Transverse colon (tissue), 4 donors: ENCODE results near the gene C2CD3. TPM values are rescaled to one million over a fixed set of nuclear protein-coding genes. Genes with fewer than 3 reads are reported as not detected.
"Not testable (repeated sequence)": the region's sequence is repeated elsewhere in the genome, so short reads cannot be mapped to it uniquely, and the experiment has no call there.

Source experiments
- DNase-seq: peaks from one replicate; pipeline ENCODE4 v3.0.0-alpha.2; 2019
- H3K27ac ChIP-seq, 4 donors: fragments of 200-600 bp; sonication (generic); 2 replicates each; pipeline ENCODE4 v1.5.1; 2016 to 2018; ENCODE audit warnings: inconsistent platforms in 4 of 4
- H3K27me3 ChIP-seq: fragments of 200-600 bp; sonication (generic); 2 replicates; pipeline ENCODE4 v1.5.1; 2017; ENCODE audit warnings: inconsistent platforms
- H3K36me3 ChIP-seq, 4 donors: fragments of 200-600 bp; sonication (generic); 2 replicates each; pipeline ENCODE4 v1.5.1; 2017 to 2019; ENCODE audit warnings: inconsistent platforms in 4 of 4
- H3K4me1 ChIP-seq, 4 donors: fragments of 200-600 bp; sonication (generic); 2 replicates each; pipeline ENCODE4 v1.5.1; 2017 to 2020; ENCODE audit warnings: inconsistent platforms in 4 of 4
- H3K4me3 ChIP-seq, 4 donors: fragments of 200-600 bp; sonication (generic); 1 replicate in 1 of 4; 2 replicates in 3 of 4; pipeline versions ENCODE4 v1.5.1 to v1.6.1; 2017 to 2019; ENCODE audit warnings: inconsistent platforms in 4 of 4
- H3K9me3 ChIP-seq, 2 donors: fragments of 200-600 bp; sonication (generic); 2 replicates each; pipeline ENCODE4 v1.5.1; 2017 to 2019; ENCODE audit warnings: inconsistent platforms in 2 of 2
- EP300 ChIP-seq: sonication (generic); formaldehyde crosslinking; IDR thresholded peaks from one replicate; pipeline ENCODE4 v1.6.1; 2017; ENCODE audit warnings: antibody characterized with exemption, low read depth
- POLR2A ChIP-seq: fragments of 450-650 bp; IDR thresholded peaks from one replicate; pipeline ENCODE4 v1.6.1; 2016; ENCODE audit warnings: antibody characterized with exemption, mild to moderate bottlenecking, moderate library complexity
- POLR2AphosphoS5 ChIP-seq, 3 donors: sonication (generic); formaldehyde crosslinking; IDR thresholded peaks; one replicate each; pipeline ENCODE4 v1.6.1; 2016; ENCODE audit warnings: antibody characterized with exemption in 3 of 3
- WGBS, 2 donors: methylation state at CpG; one replicate each; pipeline ENCODE4 v1.1.5; 2018; ENCODE audit warnings: low coverage in 1 of 2; 5-methylcytosine and 5-hydroxymethylcytosine counted together
- in situ Hi-C, 4 donors: fragments of 200-750 bp; cut with MboI; loops; one replicate each; pipeline versions ENCODE4 v1.15.0 to v1.15.1; 2017; ENCODE audit warnings: low sequenced_read_pairs in 3 of 4, low pct_ligation_motif_present in 1 of 4, low pct_unique_long_range_greater_than_20kb in 1 of 4
- intact Hi-C: fragments of 100-400 bp; cut with DNase I; formaldehyde crosslinking; loops from one replicate; pipeline ENCODE4 v1.15.1; 2023; ENCODE audit warnings: low total_unique reads
- total RNA-seq, 4 donors: library from RNA; depleted of rRNA; stranded (reverse); fragments of >200 nt; gene quantifications; one replicate each; pipeline ENCODE4 v1.1.0, GENCODE V29; 2016
- TF ChIP-seq, protein P1 (sequence below), 5 experiments: fragments of 200-600 bp in 3 of 5; fragments of 450-650 bp in 2 of 5; sonication (generic) in 3 of 5; IDR thresholded peaks; 1 replicate in 2 of 5; 2 replicates in 3 of 5; pipeline ENCODE4 v1.5.1; 2016 to 2017; ENCODE audit warnings: antibody characterized with exemption in 5 of 5, inconsistent platforms in 3 of 5, mild to moderate bottlenecking in 2 of 5, moderate library complexity in 1 of 5

C2CD3 gene
- total RNA-seq, 4 donors from 2014 or later = 22.2 to 52.5 (median 37.4) TPM

DNA sequence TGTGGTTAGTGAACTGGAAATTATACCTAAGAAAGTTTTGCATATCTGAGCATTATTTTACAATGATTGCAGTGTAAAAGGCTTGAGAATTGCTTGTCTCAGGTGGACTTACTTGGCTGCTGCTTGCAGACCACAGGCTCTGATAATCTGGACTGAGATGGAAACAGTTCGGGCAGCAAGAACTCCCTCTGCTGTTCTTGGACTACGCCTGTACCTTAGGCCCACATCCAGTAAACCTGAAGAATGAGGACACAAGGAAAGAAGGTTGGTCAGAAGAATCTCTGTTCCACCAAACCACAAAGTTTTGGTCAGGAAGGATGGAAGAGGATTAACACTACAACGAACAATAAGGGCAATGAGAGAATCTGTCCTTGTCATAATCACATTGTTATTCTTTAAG lies 80.1 kb downstream of the C2CD3 start:
- intact Hi-C loops (no loop called here), in situ Hi-C loops (loop anchor here in 1 of 4 donors (25.0 kb wide), 1 partner anchor 128 kb away; the partner anchor contains the start of gene DNAJB13)
- no peak overlapping the region for H3K27ac ChIP-seq
- no peaks in the 10 kb centered on the region for H3K9me3 ChIP-seq
- H3K27me3 ChIP-seq = no peaks in the 10 kb centered on the region
- TF ChIP-seq POLR2AphosphoS5 (IDR thresholded peaks at IDR 0.05) = no peak
- TF ChIP-seq, protein P1, sequence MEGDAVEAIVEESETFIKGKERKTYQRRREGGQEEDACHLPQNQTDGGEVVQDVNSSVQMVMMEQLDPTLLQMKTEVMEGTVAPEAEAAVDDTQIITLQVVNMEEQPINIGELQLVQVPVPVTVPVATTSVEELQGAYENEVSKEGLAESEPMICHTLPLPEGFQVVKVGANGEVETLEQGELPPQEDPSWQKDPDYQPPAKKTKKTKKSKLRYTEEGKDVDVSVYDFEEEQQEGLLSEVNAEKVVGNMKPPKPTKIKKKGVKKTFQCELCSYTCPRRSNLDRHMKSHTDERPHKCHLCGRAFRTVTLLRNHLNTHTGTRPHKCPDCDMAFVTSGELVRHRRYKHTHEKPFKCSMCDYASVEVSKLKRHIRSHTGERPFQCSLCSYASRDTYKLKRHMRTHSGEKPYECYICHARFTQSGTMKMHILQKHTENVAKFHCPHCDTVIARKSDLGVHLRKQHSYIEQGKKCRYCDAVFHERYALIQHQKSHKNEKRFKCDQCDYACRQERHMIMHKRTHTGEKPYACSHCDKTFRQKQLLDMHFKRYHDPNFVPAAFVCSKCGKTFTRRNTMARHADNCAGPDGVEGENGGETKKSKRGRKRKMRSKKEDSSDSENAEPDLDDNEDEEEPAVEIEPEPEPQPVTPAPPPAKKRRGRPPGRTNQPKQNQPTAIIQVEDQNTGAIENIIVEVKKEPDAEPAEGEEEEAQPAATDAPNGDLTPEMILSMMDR (IDR thresholded peaks at IDR 0.05) = no peak
- no peak for TF ChIP-seq EP300
- H3K36me3 ChIP-seq = peaks cover 0 to 57% (median 16%) of the 10 kb centered on the region in 4 donors
- DNase-seq = no peak
- H3K4me3 ChIP-seq = no peak overlapping the region
- H3K4me1 ChIP-seq = no peaks in the 10 kb centered on the region
- WGBS, 2 donors = 73 to 86% methylated on average over 3 of the region's 3 CpGs

DNA sequence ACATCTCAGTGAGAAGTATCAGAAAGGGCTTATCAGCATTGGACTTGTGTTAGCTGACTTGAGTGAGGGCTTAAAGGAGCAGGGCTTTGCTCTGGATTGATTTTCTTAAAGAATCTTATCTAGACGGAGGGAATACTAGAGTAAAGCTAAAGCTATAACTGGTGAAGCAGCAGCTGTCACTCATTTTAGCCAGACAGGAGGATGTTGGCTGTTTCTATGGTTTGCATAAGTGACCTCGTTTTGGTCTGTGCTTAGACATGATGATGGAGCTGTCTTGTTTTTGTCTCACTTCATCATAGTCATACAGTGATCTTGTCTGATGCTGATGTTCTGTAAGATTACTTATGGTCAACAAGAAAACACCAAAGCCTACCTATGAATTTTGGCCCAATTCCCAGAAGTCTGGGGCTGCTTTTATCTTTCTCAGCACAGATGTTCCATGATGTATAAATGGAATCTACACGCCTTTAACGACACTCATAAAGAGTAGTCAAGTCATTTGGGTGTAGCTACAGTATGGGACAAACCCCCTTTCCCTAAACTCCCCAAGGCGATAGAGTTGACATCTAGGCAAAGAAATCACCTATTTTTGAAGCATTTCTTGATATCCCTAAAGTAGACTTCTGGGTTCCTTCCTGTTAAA lies 84.4 kb downstream of the C2CD3 start:
- H3K4me1 ChIP-seq = no peaks in the 10 kb centered on the region
- no peak overlapping the region for H3K4me3 ChIP-seq
- intact Hi-C loops (no loop called here), in situ Hi-C loops (loop anchor here in 1 of 4 donors (25.0 kb wide), 1 partner anchor 124 kb away; the partner anchor contains the start of gene DNAJB13)
- 67 to 70% methylated on average over 1 to 5 of the region's 5 CpGs for WGBS, 2 donors
- H3K36me3 ChIP-seq = peaks cover 0 to 40% (median 5%) of the 10 kb centered on the region in 4 donors
- H3K9me3 ChIP-seq = peaks cover 0 to 5% of the 10 kb centered on the region in 2 donors
- H3K27ac ChIP-seq = no peak overlapping the region
- no peak for DNase-seq
- no peaks in the 10 kb centered on the region for H3K27me3 ChIP-seq
- TF ChIP-seq, protein P1 (IDR thresholded peaks at IDR 0.05) = no peak
- TF ChIP-seq POLR2AphosphoS5 (IDR thresholded peaks at IDR 0.05) = no peak
- no peak for TF ChIP-seq EP300
- no peak for TF ChIP-seq POLR2A

DNA sequence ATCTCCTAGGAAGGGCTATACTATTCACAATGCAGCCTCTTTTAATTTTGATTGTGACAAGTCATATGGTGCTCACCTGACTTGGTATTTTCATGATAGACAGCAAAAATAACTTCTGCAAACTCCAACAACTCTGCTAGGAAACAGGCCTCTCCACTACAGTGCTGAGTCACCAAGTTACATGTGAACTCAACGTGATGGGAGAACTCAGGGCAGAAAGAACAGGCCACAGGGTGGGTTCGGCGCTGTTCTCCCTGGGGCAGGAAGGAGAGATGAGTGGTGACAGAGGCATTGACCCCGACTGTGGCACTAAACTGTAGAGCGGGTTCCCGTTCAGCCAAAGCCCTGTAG lies 85.3 kb downstream of the C2CD3 start:
- 80% methylated on average over 3 to 6 of the region's 6 CpGs for WGBS, 2 donors
- Histone ChIP-seq H3K9me3 (peaks cover 0 to 5% of the 10 kb centered on the region in 2 donors), H3K4me3 (no peak overlapping the region), H3K27me3 (no peaks in the 10 kb centered on the region), H3K4me1 (no peaks in the 10 kb centered on the region), H3K36me3 (peaks cover 0 to 36% (median 5%) of the 10 kb centered on the region in 4 donors), H3K27ac (no peak overlapping the region)
- intact Hi-C loops (no loop called here), in situ Hi-C loops (loop anchor here in 1 of 4 donors (25.0 kb wide), 1 partner anchor 123 kb away; the partner anchor contains the start of gene DNAJB13)
- TF ChIP-seq POLR2A (no peak), POLR2AphosphoS5 (IDR thresholded peaks at IDR 0.05) (no peak), EP300 (no peak)
- TF ChIP-seq, protein P1 (IDR thresholded peaks at IDR 0.05) = no peak
- DNase-seq = no peak

DNA sequence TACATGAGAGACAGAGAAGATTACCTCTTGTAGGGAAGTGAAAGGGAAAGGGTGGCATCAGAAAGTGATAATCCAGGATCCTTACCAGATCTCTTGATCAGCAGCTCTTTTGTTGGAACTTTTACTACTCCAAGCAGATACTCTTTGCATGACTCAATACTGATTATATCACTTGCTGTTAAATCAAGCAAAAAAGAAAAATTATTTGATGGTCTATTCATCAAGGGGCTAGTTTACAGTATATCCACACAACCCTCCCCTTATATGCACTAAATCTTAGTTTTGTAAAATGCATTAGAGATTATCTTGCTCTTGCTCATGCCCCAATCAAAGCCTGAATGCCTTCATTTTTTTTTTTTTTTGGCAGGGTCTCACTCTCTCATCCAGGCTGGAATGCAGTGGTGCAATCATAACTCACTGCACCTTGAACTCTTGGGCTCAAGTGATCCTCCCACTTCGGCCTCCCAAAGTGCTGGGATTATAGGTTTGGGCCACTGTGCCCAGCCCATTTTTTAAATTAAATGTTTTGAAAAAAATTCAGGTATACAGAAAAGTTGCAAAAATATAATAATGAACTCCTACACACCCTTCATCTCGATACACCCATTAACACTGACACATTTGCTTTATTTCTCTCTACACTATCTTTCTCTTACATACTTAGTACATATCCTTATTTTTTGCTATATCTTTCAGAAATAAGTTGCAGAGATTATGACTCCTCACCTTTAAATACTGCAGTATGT lies 85.8 kb downstream of the C2CD3 start:
- Histone ChIP-seq H3K27me3 (no peaks in the 10 kb centered on the region), H3K27ac (no peak overlapping the region), H3K9me3 (peaks cover 0 to 5% of the 10 kb centered on the region in 2 donors), H3K36me3 (peaks cover 0 to 31% (median 4%) of the 10 kb centered on the region in 4 donors), H3K4me1 (no peaks in the 10 kb centered on the region), H3K4me3 (no peak overlapping the region)
- TF ChIP-seq, protein P1 (IDR thresholded peaks at IDR 0.05) = no peak
- TF ChIP-seq EP300 (no peak), POLR2AphosphoS5 (IDR thresholded peaks at IDR 0.05) (no peak), POLR2A (no peak)
- DNase-seq = no peak
- 93 to 96% methylated on average over 2 of the region's 2 CpGs for WGBS, 2 donors
- intact Hi-C loops = no loop called here
- in situ Hi-C loops = loop anchor here in 1 of 4 donors (25.0 kb wide), 1 partner anchor 123 kb away; the partner anchor contains the start of gene DNAJB13

DNA sequence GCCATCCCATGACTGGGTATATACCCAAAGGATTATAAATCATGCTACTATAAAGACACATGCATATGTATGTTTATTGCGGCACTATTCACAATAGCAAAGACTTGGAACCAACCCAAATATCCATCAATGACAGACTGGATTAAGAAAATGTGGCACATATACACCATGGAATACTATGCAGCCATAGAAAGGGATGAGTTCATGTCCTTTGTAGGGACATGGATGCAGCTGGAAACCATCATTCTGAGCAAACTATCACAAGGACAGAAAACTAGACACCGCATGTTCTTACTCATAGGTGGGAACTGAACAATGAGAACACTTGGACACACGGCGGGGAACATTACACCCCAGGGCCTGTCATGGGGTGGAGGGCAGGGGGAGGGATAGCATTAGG lies 86.9 kb downstream of the C2CD3 start:
- WGBS, 2 donors = 97% methylated on average over 4 of the region's 4 CpGs
- intact Hi-C loops = not testable (repeated sequence)

More for the DNA sequence above, 86.9 kb downstream of the C2CD3 start:
- H3K27me3 ChIP-seq, H3K4me1 ChIP-seq, H3K4me3 ChIP-seq, H3K9me3 ChIP-seq, H3K27ac ChIP-seq, DNase-seq: not testable (repeated sequence)
- H3K36me3 ChIP-seq = peaks cover 0 to 20% (median 2%) of the 10 kb centered on the region in 4 donors
- in situ Hi-C loops = loop anchor here in 1 of 4 donors (25.0 kb wide), 1 partner anchor 122 kb away; the partner anchor contains the start of gene DNAJB13
